Measurements from ENCODE around the gene TXLNG.
"Not testable (repeated sequence)": the region's sequence is repeated elsewhere in the genome, so short reads cannot be mapped to it uniquely, and the experiment has no call there.

Gene TXLNG

GRCh38 chrX:16786139-16786790 is at the start of gene TXLNG:
TSS of gene TXLNG (plus strand) at chrX:16786466. CDS start at chrX:16786488, 22 bp downstream.
- peak; percentile 96 for DNase-seq

- DNase-seq = no peak
Observed at GRCh38 chrX:16737024-16737423, 49.2 kb upstream of the TXLNG start.

- DNase-seq = no peak
Observed at GRCh38 chrX:16739574-16739973, 46.7 kb upstream of the TXLNG start.

- no peak for DNase-seq
Observed at GRCh38 chrX:16743604-16744325, 42.5 kb upstream of the TXLNG start.

- DNase-seq = no peak
Observed at GRCh38 chrX:16745102-16745501, 41.2 kb upstream of the TXLNG start.

GRCh38 chrX:16745659-16746058 is 40.6 kb upstream of the TXLNG start:
- no peak for DNase-seq

GRCh38 chrX:16748425-16748824 is 37.8 kb upstream of the TXLNG start:
- DNase-seq = no peak

- DNase-seq = no peak
Observed at GRCh38 chrX:16750136-16750535, 36.1 kb upstream of the TXLNG start.

GRCh38 chrX:16754019-16754418 is 32.2 kb upstream of the TXLNG start:
- no peak for DNase-seq

- DNase-seq = no peak
Observed at GRCh38 chrX:16756724-16757123, 29.5 kb upstream of the TXLNG start.

- not testable (repeated sequence) for DNase-seq
Observed at GRCh38 chrX:16761500-16761899, 24.8 kb upstream of the TXLNG start.

GRCh38 chrX:16762579-16762978 is 23.7 kb upstream of the TXLNG start:
- no peak for DNase-seq

- no peak for DNase-seq
Observed at GRCh38 chrX:16765594-16765993, 20.7 kb upstream of the TXLNG start.

GRCh38 chrX:16770970-16771482 is 15.2 kb upstream of the TXLNG start:
- DNase-seq = no peak

- no peak for DNase-seq
Observed at GRCh38 chrX:16771483-16772398, 14.5 kb upstream of the TXLNG start.

GRCh38 chrX:16772460-16772859 is 13.8 kb upstream of the TXLNG start:
- no peak for DNase-seq

- DNase-seq = no peak
Observed at GRCh38 chrX:16774746-16775145, 11.5 kb upstream of the TXLNG start.

GRCh38 chrX:16778545-16778944 is 7.7 kb upstream of the TXLNG start:
- DNase-seq = no peak

GRCh38 chrX:16778993-16779392 is 7.3 kb upstream of the TXLNG start:
- no peak for DNase-seq

GRCh38 chrX:16779815-16780214 is 6.5 kb upstream of the TXLNG start:
- not testable (repeated sequence) for DNase-seq

GRCh38 chrX:16783452-16783851 is 2.8 kb upstream of the TXLNG start:
- no peak for DNase-seq

- not testable (repeated sequence) for DNase-seq
Observed at GRCh38 chrX:16784440-16784839, 1.8 kb upstream of the TXLNG start.
